ENCODE results near the gene LAPTM4A.

DNA sequence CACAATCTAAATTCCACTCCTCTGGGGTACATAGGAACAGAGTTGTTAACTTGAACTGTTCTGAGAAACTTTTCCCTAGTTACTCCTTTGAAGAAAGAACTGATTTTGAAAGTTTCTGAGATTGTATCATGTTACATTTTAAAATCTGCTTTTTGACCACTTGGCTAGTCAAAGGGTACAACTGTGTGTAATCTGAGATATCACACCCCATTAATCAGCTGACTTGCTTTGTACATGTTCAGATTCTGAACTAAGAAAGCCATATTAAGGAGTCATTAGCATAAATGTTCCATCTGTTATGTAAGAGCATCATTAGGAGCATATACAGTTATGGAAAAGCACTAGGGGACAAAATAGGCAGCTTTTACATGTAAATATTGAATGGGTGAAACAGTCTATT is 57.7 kb downstream of the LAPTM4A start:
- TF ChIP-seq POLR2AphosphoS5 (IDR thresholded peaks at IDR 0.05; ENCODE audit: low read depth, low read length) (no peak), CTCF (IDR thresholded peaks at IDR 0.05) (no peak), SIN3A (IDR thresholded peaks at IDR 0.05; ENCODE audit: borderline replicate concordance, insufficient read depth, low read depth, low read length) (no peak), TCF7L2 (IDR thresholded peaks at IDR 0.05; ENCODE audit: low read depth, low read length) (no peak)
